DND-41 (cell line): ENCODE results near the gene SLC2A13.

Experiments
- EZH2 ChIP-seq: IDR thresholded peaks from 3 replicates; pipeline ENCODE4 v1.6.1; 2012; ENCODE audit warnings: borderline replicate concordance, low read depth, mild to moderate bottlenecking, moderate library complexity, low read length, inconsistent platforms; ENCODE audit not compliant: severe bottlenecking
- TF ChIP-seq, protein P1 (sequence below): IDR thresholded peaks from 2 replicates; pipeline ENCODE4 v1.5.1; 2012; ENCODE audit warnings: borderline replicate concordance, low read length, moderate library complexity, mild to moderate bottlenecking; ENCODE audit not compliant: poor library complexity, severe bottlenecking; ENCODE audit errors: extremely low read depth

GRCh38 chr12:39713552-39713951, 392.3 kb downstream of the SLC2A13 start:
- TF ChIP-seq, protein P1, sequence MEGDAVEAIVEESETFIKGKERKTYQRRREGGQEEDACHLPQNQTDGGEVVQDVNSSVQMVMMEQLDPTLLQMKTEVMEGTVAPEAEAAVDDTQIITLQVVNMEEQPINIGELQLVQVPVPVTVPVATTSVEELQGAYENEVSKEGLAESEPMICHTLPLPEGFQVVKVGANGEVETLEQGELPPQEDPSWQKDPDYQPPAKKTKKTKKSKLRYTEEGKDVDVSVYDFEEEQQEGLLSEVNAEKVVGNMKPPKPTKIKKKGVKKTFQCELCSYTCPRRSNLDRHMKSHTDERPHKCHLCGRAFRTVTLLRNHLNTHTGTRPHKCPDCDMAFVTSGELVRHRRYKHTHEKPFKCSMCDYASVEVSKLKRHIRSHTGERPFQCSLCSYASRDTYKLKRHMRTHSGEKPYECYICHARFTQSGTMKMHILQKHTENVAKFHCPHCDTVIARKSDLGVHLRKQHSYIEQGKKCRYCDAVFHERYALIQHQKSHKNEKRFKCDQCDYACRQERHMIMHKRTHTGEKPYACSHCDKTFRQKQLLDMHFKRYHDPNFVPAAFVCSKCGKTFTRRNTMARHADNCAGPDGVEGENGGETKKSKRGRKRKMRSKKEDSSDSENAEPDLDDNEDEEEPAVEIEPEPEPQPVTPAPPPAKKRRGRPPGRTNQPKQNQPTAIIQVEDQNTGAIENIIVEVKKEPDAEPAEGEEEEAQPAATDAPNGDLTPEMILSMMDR: no peak
- no peak for TF ChIP-seq EZH2
